ENCODE results near the gene TAS2R10.

DNA sequence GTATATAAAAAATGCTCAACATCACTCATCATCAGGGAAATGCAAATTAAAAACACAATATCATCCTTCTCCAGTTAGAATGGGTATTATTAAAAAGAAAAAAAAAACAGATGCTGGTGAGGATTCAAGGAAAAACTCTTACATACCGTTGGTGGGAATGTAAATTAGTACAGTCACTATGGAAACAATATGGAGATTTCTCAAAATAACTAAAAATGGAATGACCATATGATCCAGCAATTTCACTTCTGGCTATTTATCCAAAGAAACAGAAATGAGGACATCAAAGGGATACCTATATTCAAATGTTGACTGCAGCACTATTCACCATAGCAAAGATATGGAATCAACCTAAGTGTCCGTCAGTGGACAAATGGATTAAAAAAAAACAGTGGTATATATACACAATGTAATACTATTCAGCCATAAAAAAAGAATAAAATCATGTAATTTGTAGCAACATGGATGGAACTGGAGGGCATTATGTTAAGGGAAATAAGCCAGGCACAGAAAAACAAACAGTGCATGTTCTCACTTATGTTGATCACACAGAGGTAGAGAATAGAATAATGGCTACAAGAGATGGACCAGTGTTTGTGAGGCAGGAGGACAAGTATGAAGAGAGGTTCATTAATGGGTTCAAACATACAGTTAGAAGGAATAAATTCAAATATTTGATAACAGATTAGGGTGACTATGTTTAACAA lies 37.5 kb upstream of the TAS2R10 start:
- TF ChIP-seq, protein P1, sequence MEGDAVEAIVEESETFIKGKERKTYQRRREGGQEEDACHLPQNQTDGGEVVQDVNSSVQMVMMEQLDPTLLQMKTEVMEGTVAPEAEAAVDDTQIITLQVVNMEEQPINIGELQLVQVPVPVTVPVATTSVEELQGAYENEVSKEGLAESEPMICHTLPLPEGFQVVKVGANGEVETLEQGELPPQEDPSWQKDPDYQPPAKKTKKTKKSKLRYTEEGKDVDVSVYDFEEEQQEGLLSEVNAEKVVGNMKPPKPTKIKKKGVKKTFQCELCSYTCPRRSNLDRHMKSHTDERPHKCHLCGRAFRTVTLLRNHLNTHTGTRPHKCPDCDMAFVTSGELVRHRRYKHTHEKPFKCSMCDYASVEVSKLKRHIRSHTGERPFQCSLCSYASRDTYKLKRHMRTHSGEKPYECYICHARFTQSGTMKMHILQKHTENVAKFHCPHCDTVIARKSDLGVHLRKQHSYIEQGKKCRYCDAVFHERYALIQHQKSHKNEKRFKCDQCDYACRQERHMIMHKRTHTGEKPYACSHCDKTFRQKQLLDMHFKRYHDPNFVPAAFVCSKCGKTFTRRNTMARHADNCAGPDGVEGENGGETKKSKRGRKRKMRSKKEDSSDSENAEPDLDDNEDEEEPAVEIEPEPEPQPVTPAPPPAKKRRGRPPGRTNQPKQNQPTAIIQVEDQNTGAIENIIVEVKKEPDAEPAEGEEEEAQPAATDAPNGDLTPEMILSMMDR (IDR thresholded peaks at IDR 0.05), result no peak
- no peak for TF ChIP-seq POLR2A (IDR thresholded peaks at IDR 0.05)
- TF ChIP-seq POLR2AphosphoS5 (IDR thresholded peaks at IDR 0.05), result no peak
- TF ChIP-seq EP300 (IDR thresholded peaks at IDR 0.05), result no peak
